ENCODE data around the gene IFRD2.

IFRD2 gene

DNA sequence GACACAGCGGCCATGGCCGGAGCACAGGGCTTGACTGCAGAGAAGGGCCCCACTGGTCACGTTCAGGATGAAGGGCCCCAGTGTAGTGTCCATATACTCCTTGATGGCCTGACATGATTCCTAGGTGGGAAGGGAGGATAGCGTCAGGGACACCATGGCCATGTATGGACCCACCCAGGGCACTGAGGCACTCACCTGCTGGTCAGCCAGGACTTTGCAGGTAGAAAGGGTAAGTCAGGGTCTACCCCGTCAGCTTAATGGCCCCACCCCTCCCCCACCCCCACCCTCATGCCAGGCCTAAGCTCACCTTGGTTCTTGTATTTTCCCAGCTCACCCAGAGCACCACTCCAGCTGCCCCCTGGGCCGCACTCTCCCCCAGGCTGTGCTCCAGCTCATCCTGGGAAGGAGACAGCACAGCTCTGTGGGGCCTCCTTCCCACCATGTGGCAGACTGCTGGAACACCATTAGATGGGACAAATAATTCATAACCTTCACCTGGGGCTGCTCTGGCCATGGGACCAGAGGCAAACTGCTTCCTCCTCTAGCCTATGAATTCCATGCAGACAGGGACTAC lies 8.5 kb upstream of the IFRD2 start:
- Histone ChIP-seq H3K9me3 (ENCODE audit: control insufficient read depth, low read length) (no peaks in the 10 kb centered on the region), H3K36me3 (ENCODE audit: control insufficient read depth, insufficient read depth, low read length) (no peaks in the 10 kb centered on the region), H3K4me3 (ENCODE audit: insufficient read depth, low read depth, low read length) (no peak overlapping the region), H3K4me1 (ENCODE audit: control insufficient read depth, insufficient read depth, low read length) (peaks cover 12% of the 10 kb centered on the region), H3K27me3 (ENCODE audit: control insufficient read depth, insufficient read depth, low read length, poor library complexity, severe bottlenecking) (no peaks in the 10 kb centered on the region), H3K27ac (ENCODE audit: insufficient read depth, low read depth, low read length, poor library complexity, severe bottlenecking) (no peak overlapping the region)
- WGBS, 2 experiments, result 90 to 92% methylated on average over 6 of the region's 6 CpGs

- no peak overlapping the region for H3K27ac ChIP-seq (ENCODE audit: insufficient read depth, low read depth, low read length, poor library complexity, severe bottlenecking)
- H3K4me1 ChIP-seq (ENCODE audit: control insufficient read depth, insufficient read depth, low read length), result peaks cover 12% of the 10 kb centered on the region
- peak overlapping the region; percentile 89 for H3K4me3 ChIP-seq (ENCODE audit: insufficient read depth, low read depth, low read length)
- H3K27me3 ChIP-seq (ENCODE audit: control insufficient read depth, insufficient read depth, low read length, poor library complexity, severe bottlenecking), result no peaks in the 10 kb centered on the region
- no peaks in the 10 kb centered on the region for H3K9me3 ChIP-seq (ENCODE audit: control insufficient read depth, low read length)
- WGBS, 2 experiments, result 77 to 80% methylated on average over 12 of the region's 12 CpGs
- H3K36me3 ChIP-seq (ENCODE audit: control insufficient read depth, insufficient read depth, low read length), result no peaks in the 10 kb centered on the region
These were observed 7.9 kb upstream of the IFRD2 start for GRCh38 chr3:50299929-50300680.

- Histone ChIP-seq H3K27me3 (ENCODE audit: control insufficient read depth, insufficient read depth, low read length, poor library complexity, severe bottlenecking) (no peaks in the 10 kb centered on the region), H3K27ac (ENCODE audit: insufficient read depth, low read depth, low read length, poor library complexity, severe bottlenecking) (no peak overlapping the region), H3K4me1 (ENCODE audit: control insufficient read depth, insufficient read depth, low read length) (peaks cover 12% of the 10 kb centered on the region), H3K9me3 (ENCODE audit: control insufficient read depth, low read length) (no peaks in the 10 kb centered on the region), H3K4me3 (ENCODE audit: insufficient read depth, low read depth, low read length) (peak overlapping the region; percentile 89), H3K36me3 (ENCODE audit: control insufficient read depth, insufficient read depth, low read length) (no peaks in the 10 kb centered on the region)
- WGBS, 2 experiments, result 6% methylated on average over 12 of the region's 12 CpGs
These were observed 7.4 kb upstream of the IFRD2 start for GRCh38 chr3:50299638-50299928.

GRCh38 chr3:50298836-50299637 lies 6.8 kb upstream of the IFRD2 start, which contains the start of the genes HYAL3 and NAA80:
Gene HYAL3 (minus strand): TSS chr3:50299405. CDS start chr3:50295602, 3,803 bp downstream.
Gene NAA80 (minus strand): TSS chr3:50299405. CDS start chr3:50297463, 1,942 bp downstream.
- Histone ChIP-seq H3K27ac (ENCODE audit: insufficient read depth, low read depth, low read length, poor library complexity, severe bottlenecking) (no peak within 1 kb of the TSS), H3K4me1 (ENCODE audit: control insufficient read depth, insufficient read depth, low read length) (peaks cover 12% of the 10 kb centered on the region)

GRCh38 chr3:50297896-50298725 lies 5.9 kb upstream of the IFRD2 start:
- peaks cover 10% of the 10 kb centered on the region for H3K4me1 ChIP-seq (ENCODE audit: control insufficient read depth, insufficient read depth, low read length)
- no peaks in the 10 kb centered on the region for H3K36me3 ChIP-seq (ENCODE audit: control insufficient read depth, insufficient read depth, low read length)
- no peaks in the 10 kb centered on the region for H3K9me3 ChIP-seq (ENCODE audit: control insufficient read depth, low read length)
- no peak overlapping the region for H3K27ac ChIP-seq (ENCODE audit: insufficient read depth, low read depth, low read length, poor library complexity, severe bottlenecking)
- H3K4me3 ChIP-seq (ENCODE audit: insufficient read depth, low read depth, low read length), result peak overlapping the region; percentile 89
- WGBS, 2 experiments, result 62 to 68% methylated on average over 9 of the region's 9 CpGs
- no peaks in the 10 kb centered on the region for H3K27me3 ChIP-seq (ENCODE audit: control insufficient read depth, insufficient read depth, low read length, poor library complexity, severe bottlenecking)

More at GRCh38 chr3:50298836-50299637, 6.8 kb upstream of the IFRD2 start, which contains the start of the genes HYAL3 and NAA80:
- Histone ChIP-seq H3K4me3 (ENCODE audit: insufficient read depth, low read depth, low read length) (peak within 1 kb of the TSS; percentile 89), H3K9me3 (ENCODE audit: control insufficient read depth, low read length) (no peaks in the 10 kb centered on the region), H3K36me3 (ENCODE audit: control insufficient read depth, insufficient read depth, low read length) (no peaks in the 10 kb centered on the region), H3K27me3 (ENCODE audit: control insufficient read depth, insufficient read depth, low read length, poor library complexity, severe bottlenecking) (no peaks in the 10 kb centered on the region)
- WGBS, 2 experiments, result 1% methylated on average over 61 of the region's 61 CpGs

DNA sequence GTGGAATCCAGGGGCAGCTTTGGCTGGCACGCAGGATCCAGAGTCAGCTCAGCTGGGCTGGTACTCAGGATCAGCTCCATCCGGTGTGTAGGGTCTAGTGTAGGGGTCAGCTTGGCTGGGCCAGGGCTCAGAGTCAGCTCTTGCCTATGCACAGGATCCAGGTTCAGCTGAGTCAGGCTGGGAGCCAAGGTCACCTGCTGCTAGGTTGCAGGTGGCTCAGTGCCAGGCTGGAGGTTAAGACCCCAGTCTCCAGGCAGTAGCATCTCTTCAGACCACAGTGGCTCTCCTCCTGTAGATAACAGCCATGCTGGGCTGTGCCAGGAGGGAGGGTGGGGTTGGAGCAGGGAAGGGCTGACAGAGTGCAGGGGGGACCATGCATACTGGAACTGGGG lies 5.2 kb upstream of the IFRD2 start:
- Histone ChIP-seq H3K9me3 (ENCODE audit: control insufficient read depth, low read length) (no peaks in the 10 kb centered on the region), H3K4me1 (ENCODE audit: control insufficient read depth, insufficient read depth, low read length) (peaks cover 8% of the 10 kb centered on the region), H3K36me3 (ENCODE audit: control insufficient read depth, insufficient read depth, low read length) (no peaks in the 10 kb centered on the region), H3K4me3 (ENCODE audit: insufficient read depth, low read depth, low read length) (no peak overlapping the region), H3K27ac (ENCODE audit: insufficient read depth, low read depth, low read length, poor library complexity, severe bottlenecking) (no peak overlapping the region), H3K27me3 (ENCODE audit: control insufficient read depth, insufficient read depth, low read length, poor library complexity, severe bottlenecking) (no peaks in the 10 kb centered on the region)
- WGBS, 2 experiments, result 98 to 99% methylated on average over 2 of the region's 2 CpGs

- H3K27ac ChIP-seq (ENCODE audit: insufficient read depth, low read depth, low read length, poor library complexity, severe bottlenecking), result no peak overlapping the region
- no peak overlapping the region for H3K4me3 ChIP-seq (ENCODE audit: insufficient read depth, low read depth, low read length)
- H3K4me1 ChIP-seq (ENCODE audit: control insufficient read depth, insufficient read depth, low read length), result peaks cover 8% of the 10 kb centered on the region
- H3K36me3 ChIP-seq (ENCODE audit: control insufficient read depth, insufficient read depth, low read length), result no peaks in the 10 kb centered on the region
- H3K9me3 ChIP-seq (ENCODE audit: control insufficient read depth, low read length), result no peaks in the 10 kb centered on the region
- no peaks in the 10 kb centered on the region for H3K27me3 ChIP-seq (ENCODE audit: control insufficient read depth, insufficient read depth, low read length, poor library complexity, severe bottlenecking)
- 95 to 96% methylated on average over 18 of the region's 18 CpGs for WGBS, 2 experiments
These were observed 4.6 kb upstream of the IFRD2 start for GRCh38 chr3:50296721-50297383.

DNA sequence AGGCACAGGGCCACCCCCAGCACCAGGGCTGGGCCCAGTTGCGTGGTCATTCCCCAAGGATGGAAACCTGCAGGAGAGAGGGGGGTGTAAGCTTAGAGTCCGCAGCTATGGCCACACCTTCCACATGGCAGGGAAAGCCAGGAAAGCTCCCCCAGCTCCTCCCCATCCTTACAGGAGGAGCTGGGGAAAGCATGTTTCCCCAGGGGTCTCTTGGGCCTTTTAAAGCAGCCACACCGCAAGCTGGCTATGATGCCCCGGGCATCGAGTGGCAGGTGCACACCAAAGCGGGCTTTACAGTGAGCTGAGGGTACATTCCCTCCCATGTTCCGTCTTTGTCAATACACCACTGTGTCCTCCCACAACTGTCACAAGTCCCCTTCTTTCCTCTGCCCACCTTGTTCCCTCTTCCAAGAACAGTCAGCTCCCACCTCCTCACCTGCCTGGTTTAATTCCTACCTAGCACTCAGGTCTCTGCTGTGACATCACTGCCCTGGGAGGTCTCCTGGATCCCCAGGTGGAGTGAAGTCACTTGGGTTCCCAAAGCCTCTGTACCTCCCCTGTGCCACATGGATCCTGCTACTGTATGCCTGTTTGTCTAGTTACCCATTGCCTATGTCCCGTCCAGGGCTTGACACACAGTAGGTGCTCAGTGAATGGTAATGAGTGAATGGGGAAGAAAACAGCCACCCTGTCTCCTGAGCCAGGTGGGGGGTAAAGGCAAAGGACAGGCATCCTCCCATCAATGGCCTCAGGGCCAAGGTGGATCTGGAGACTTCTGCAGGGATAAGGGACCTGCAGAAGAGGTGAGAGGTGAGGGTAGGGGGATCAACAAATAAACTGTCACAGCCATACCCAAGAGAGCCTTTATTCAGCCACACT lies 3.6 kb upstream of the IFRD2 start:
- Histone ChIP-seq H3K4me3 (ENCODE audit: insufficient read depth, low read depth, low read length) (no peak overlapping the region), H3K36me3 (ENCODE audit: control insufficient read depth, insufficient read depth, low read length) (no peaks in the 10 kb centered on the region), H3K9me3 (ENCODE audit: control insufficient read depth, low read length) (no peaks in the 10 kb centered on the region), H3K27ac (ENCODE audit: insufficient read depth, low read depth, low read length, poor library complexity, severe bottlenecking) (no peak overlapping the region), H3K27me3 (ENCODE audit: control insufficient read depth, insufficient read depth, low read length, poor library complexity, severe bottlenecking) (no peaks in the 10 kb centered on the region), H3K4me1 (ENCODE audit: control insufficient read depth, insufficient read depth, low read length) (peaks cover 13% of the 10 kb centered on the region)
- WGBS, 2 experiments, result 89 to 91% methylated on average over 8 of the region's 8 CpGs
